NCI-H187 treated with DMSO at 0.1 percent for 48 hours (cell line): ENCODE measurements around the gene MMAB.
"Not testable (repeated sequence)": the region's sequence is repeated elsewhere in the genome, so short reads cannot be mapped to it uniquely, and the experiment has no call there.

Experiments used
- DNase-seq: peaks from one replicate; lab custom pipeline; 2025; lab: John Stamatoyannopoulos, UW

The MMAB gene

DNA sequence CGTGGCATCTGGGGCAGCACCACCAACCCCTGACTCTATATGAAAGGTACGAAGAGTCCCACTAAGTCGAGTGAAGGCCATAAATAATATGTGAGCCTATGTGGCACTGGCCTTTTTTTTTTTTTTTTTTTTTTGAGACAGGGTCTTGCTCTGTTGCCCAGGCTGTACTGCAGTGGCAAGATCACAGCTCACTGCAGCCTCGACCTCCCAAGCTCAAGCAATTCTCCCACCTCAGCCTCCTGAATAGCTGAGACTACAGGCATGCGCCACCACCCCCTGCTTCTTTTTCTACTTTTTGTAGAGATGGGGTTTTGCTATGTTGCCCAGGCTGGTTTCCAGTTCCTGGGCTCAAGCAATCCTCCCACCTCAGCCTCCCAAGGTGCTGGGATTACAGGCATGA is 28.8 kb upstream of the MMAB start:
- DNase-seq = not testable (repeated sequence)

GRCh38 chr12:109601557-109601956 is 28.3 kb upstream of the MMAB start:
- no peak for DNase-seq

- DNase-seq = no peak
Measured at GRCh38 chr12:109600995-109601394, 27.7 kb upstream of the MMAB start.

GRCh38 chr12:109600481-109600880 is 27.2 kb upstream of the MMAB start:
- no peak for DNase-seq

- DNase-seq = no peak
Measured at GRCh38 chr12:109599087-109599486, 25.8 kb upstream of the MMAB start.

- DNase-seq = no peak
Measured at GRCh38 chr12:109598428-109598854, 25.1 kb upstream of the MMAB start.

GRCh38 chr12:109597795-109598427 is 24.6 kb upstream of the MMAB start:
- DNase-seq = peak; percentile 49

GRCh38 chr12:109597414-109597794 is 24.1 kb upstream of the MMAB start:
- DNase-seq = no peak

DNA sequence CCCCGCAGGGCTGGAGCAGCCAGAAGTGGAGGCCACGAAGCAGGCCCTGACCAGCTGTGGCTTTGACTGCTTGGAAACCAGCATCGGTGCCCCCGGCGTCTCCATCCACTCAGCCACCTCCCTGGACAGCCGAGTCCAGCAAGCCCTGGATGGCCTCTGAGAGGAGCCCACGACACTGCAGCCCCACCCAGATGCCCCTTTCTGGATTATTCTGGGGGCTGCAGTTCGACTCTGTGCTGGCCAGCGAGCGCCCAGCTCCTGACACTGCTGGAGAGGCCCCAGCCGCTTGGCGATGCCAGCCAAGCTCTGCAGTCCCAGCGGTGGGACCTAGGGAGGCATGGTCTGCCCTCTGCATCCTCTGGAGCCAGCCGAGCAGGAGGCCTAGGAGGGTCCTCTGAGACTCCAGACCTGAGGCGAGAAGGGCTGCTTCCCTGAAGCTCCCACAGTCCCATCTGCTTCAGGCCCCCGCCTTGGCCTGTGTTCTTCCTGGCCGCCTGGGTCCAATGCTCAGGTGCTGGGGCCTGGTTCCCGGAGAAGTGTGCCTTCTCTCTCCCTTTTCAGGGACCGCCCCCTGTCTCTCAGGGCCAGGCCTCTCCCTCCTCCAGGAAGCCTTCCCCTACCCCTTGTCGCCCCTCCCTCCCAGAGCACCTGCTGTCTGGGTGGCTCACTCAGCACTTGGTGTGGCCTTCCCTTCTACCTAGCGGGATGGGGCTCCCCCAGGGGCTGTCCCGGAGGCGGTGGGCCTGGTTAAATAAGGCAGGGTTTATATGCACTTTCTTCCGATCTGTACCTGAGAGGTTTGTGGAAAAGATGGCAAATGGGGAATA is 23.3 kb upstream of the MMAB start:
- DNase-seq = no peak

DNA sequence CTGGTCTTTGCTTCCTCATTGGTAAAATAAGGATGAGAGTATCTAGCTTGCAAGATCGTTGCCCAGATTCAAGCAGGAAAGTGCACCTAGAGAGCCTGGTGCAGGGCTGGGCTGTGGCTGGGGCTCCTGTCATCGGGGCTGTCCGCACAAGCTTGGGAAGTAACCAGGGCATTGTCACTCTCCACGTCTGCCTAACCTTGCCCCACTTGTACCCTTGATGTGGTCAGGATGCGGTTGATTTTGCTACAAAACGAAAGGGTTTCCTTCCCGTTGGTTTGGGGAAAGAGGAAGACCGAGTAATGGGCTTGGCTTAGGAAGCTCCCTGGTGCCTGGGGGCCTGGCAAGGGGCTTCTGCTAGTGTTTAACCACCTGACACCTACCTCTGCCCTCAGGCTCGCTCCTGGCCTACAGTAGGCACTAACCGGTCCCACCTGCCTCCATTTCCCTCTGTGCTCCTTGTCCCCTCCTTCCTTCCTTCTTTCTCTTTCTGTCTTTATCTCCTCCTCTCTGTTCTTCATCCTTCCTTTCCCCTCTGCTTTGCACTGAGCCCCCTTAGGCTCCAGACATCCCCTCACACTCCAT is 22.1 kb upstream of the MMAB start:
- no peak for DNase-seq

- DNase-seq = no peak
Measured at GRCh38 chr12:109594556-109595317, 21.4 kb upstream of the MMAB start.

DNA sequence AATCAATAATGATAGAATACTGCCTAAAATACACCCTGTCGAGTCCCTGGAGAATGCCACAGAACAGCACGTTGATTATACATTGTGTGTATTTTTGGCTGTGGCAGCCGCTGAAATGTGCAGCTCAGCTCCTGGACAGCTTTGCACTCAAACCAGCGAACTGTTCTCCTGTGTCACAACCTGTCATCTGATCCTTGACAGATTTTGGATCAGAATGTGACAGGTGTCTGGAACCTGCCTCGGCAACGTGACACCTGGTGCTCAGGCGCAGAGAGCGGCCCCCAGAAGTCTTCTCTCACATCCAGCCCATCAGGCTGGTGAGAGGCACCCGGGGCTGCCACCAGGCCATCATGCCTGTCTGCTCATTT is 19.6 kb upstream of the MMAB start:
- DNase-seq = no peak

DNA sequence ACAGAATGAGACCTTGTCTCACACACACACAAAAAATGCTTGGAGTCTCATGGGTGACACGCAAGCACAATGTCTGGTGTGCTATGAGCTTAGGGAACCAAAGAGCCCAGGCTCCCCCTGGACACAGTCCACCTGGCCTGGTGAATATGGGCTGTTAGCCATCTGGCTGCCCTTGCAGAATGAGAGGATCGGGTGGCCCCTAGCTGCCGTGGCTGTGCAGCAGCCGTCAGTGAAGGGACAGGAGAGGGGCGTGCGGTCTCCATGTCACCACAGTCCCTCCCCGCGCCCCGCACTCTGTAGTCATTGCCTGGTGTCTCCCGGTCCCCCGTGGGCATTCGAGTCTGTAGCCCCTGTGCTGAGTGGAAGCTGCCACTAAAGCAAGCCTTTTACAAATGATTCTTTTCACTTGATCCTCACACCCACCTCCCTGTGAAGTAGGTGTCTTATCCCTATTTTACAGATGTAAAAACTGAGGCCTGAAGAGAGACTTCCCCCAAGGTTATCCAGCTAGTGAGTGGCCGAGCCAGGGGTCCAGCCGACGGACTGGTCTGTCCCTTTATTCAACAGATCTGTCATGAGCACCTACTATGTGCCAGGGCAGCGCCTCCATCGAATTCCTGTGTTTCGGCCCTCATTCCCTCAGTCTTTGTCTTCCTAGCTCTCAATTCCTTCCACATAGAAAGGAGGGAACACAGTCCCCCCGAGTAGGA is 19.0 kb upstream of the MMAB start:
- no peak for DNase-seq

GRCh38 chr12:109591041-109591440 is 17.7 kb upstream of the MMAB start:
- DNase-seq = no peak

- no peak for DNase-seq
Measured at GRCh38 chr12:109590566-109590965, 17.3 kb upstream of the MMAB start.

GRCh38 chr12:109589691-109590245 is 16.5 kb upstream of the MMAB start:
- DNase-seq = no peak

- DNase-seq = no peak
Measured at GRCh38 chr12:109589240-109589590, 15.9 kb upstream of the MMAB start.

DNA sequence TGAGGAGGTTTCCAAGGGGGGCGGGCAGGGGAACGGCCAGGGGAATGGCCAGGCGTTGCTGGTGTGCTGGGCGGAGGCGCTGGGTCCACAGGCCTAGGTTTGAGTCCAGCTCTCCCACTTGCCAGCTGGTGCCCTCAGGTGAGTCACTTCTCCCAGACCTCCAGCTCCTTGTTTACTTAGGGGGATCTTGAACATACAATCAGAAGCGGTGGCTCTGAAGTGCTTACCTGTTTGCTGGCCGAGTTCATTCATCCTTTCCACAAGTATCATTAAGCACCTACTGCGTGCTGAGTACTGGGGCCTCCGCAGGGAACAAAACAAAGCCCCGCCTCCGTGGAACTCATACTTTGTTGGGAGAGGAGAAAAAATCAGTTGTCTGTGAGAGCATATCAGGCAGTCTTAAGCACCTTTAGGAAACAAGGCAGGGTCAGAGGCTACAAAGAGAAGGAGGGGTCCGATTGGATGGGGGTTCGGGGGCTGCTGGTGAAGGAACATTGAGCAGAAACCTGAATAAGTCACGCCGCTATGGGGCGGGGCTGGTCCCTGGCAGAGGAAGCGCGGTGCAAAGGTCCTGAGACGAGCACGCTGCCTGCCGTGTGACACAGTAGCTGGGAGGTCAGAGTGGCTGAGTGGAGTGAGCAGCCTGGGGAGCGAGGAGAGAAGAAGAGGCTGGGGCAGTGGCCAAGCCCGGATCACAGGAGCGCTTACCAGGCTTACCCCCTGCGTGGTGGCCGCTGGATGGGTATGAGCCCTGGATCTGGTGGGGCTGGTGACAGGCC is 15.3 kb upstream of the MMAB start:
- no peak for DNase-seq

GRCh38 chr12:109587921-109588320 is 14.6 kb upstream of the MMAB start:
- no peak for DNase-seq

DNA sequence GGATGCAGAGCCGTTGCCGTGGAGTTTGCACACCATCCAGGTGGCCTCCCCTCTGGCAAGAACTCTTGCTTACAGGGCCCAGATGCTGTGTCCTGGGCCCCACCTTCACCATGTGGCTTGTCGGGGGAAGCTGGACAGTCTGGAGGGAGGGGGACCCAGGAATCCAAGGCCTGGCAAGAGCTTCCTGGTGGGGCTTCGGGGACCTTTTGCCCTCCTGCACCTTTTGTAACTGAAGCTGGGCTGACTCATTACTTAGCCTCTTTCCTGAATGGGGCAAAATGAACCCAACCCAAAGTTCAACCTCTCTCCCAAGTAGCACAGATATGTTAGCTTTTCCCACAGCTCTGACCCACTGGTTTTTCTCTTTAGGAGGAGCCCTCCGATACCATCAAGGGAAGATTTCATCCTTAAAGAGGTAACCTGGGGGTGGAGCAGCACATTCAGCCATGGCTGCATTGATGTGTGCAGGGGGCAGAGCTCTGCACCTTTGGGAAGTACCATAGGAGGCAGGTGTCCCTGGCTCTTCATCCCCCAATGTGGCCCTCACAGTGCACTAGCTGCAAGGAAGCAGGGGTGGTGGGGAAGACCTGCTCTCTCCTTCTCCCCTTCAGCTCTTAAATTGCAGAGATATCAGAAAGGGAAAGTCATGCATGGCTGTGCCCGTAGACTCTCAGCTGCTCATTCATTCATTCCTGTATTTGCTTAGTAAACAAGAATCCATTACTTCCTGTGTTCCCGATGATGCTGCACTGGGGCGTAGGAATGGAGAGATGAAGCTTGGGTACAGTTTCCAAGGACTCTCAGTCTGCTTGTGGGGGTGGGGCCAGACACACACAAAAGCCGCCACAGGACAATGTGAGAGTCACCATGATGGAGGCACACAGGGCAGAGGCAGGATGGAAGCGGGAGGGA is 13.3 kb upstream of the MMAB start:
- no peak for DNase-seq
